ENCODE measurements around the gene ZC3H18. TPM values are rescaled to one million over a fixed set of nuclear protein-coding genes. Genes with fewer than 3 reads are reported as not detected.

ZC3H18 gene
- polyA plus RNA-seq, 1 donor, result 26.0 TPM

DNA sequence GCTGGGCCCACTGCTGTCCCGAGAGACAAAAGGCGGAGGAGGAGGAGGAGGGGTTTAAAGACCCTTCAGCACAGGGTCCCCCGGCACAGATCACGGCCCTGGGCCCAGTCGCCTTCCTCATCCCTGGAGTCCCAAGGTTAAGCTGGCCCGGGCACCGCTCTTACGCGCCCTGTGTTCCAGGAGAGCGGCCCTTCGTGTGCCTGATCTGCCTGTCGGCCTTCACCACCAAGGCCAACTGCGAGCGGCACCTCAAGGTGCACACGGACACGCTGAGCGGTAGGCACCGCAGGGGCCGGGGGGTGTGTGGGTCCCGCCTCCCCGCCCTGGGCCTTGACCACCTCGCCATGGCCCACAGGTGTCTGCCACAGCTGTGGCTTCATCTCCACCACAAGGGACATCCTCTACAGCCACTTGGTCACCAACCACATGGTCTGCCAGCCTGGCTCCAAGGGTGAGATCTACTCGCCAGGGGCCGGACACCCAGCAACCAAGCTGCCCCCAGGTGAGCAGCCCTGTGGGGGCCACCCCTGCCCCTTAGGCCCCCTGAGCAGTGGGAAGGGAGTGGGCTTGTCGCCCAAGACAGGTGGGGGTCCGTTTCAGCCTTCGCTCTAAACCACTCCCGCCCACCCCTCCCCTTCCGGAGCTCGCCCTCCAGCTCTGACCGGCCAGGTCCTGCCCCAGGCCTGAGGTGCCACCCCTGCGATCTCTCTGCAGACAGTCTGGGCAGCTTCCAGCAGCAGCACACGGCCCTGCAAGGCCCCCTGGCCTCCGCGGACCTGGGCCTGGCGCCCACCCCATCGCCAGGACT, 37.6 kb upstream of the ZC3H18 start:
- no peak for DNase-seq (ENCODE audit: low read depth)

GRCh38 chr16:88533381-88533917, 36.8 kb upstream of the ZC3H18 start:
- no peak for DNase-seq (ENCODE audit: low read depth)

- DNase-seq (ENCODE audit: low read depth), result no peak
Measured at GRCh38 chr16:88533932-88534637, 36.1 kb upstream of the ZC3H18 start.

DNA sequence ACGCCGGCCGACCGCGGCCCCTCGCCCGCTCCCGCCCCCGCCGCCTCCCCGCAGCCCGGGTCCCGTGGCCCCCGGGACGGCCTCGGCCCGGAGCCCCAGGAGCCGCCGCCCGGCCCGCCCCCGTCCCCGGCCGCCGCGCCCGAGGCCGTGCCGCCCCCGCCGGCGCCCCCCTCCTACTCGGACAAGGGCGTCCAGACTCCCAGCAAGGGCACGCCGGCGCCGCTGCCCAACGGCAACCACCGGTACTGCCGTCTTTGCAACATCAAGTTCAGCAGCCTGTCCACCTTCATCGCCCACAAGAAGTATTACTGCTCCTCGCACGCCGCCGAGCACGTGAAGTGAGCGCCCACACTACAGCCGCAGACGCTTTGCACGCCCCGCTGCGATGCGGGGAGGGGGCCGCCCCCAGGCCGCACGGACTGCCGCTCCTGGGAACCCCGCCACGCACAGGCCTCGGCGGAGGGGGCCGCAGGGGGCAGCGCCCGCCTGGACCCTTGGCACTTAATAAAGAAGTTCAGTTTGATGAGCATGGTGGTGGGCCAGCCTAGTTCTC, 35.5 kb upstream of the ZC3H18 start:
- no peak for DNase-seq (ENCODE audit: low read depth)

- no peak for DNase-seq (ENCODE audit: low read depth)
Measured at GRCh38 chr16:88535191-88535856, 34.9 kb upstream of the ZC3H18 start.

DNA sequence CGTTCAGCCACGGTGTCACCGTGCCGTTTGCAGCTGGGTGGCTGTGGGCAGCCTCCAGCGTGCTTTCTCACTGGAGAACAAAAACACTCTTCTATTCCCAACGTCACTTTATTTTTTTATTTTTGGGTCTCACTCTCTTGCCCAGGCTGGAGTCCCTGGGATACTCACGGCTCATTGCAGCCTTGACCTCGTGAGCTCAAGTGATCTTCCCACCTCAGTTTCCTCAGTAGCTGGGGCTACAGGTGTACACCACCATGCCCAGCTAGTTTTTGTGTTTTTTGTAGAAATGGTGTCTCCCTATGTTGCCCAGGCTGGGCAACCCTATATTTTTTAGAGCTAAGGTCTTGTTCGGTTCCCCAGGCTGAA, 34.4 kb upstream of the ZC3H18 start:
- no peak for DNase-seq (ENCODE audit: low read depth)

GRCh38 chr16:88536510-88536909, 33.7 kb upstream of the ZC3H18 start:
- DNase-seq (ENCODE audit: low read depth), result no peak

- DNase-seq (ENCODE audit: low read depth), result no peak
Measured at GRCh38 chr16:88536971-88537751, 33.0 kb upstream of the ZC3H18 start.

GRCh38 chr16:88537859-88538258, 32.3 kb upstream of the ZC3H18 start:
- no peak for DNase-seq (ENCODE audit: low read depth)

GRCh38 chr16:88538366-88539060, 31.7 kb upstream of the ZC3H18 start:
- DNase-seq (ENCODE audit: low read depth), result no peak

GRCh38 chr16:88539261-88539651, 30.9 kb upstream of the ZC3H18 start:
- DNase-seq (ENCODE audit: low read depth), result no peak

DNA sequence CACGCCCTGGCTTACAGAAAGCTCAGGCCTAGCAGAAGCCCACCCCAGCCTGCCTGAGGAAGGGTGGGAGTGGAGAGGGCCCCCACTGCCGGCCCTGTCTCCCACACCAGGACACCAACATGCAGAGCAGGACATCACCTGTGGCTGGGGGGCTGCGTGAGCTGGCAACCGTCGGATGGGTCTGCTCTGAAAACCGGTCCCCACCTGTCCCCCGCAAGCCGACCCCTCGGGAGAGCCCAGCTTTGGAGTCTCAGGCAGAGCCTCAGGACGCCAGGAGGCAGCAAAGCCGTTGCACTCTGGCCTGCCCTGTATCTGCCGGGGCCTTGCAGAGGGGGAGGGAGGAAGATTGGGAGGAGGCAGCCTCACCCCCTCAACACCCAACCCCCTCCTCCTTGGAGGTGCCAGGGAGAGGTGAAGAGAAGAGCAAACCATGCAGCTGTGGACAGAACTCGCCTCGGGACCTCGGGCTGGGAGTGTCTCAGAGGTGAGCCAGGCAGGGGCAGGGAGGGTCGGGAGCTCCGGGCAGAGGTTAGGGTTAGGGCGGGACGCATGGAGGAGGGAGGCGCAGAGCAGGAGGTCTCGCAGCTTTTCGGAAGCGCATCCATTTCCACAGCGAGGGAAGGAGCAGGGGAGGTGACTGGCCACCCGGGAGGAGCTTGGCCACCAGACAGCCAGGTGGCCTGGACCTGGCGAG, 30.4 kb upstream of the ZC3H18 start:
- no peak for DNase-seq (ENCODE audit: low read depth)

GRCh38 chr16:88540346-88540977, 29.7 kb upstream of the ZC3H18 start:
- DNase-seq (ENCODE audit: low read depth), result no peak

DNA sequence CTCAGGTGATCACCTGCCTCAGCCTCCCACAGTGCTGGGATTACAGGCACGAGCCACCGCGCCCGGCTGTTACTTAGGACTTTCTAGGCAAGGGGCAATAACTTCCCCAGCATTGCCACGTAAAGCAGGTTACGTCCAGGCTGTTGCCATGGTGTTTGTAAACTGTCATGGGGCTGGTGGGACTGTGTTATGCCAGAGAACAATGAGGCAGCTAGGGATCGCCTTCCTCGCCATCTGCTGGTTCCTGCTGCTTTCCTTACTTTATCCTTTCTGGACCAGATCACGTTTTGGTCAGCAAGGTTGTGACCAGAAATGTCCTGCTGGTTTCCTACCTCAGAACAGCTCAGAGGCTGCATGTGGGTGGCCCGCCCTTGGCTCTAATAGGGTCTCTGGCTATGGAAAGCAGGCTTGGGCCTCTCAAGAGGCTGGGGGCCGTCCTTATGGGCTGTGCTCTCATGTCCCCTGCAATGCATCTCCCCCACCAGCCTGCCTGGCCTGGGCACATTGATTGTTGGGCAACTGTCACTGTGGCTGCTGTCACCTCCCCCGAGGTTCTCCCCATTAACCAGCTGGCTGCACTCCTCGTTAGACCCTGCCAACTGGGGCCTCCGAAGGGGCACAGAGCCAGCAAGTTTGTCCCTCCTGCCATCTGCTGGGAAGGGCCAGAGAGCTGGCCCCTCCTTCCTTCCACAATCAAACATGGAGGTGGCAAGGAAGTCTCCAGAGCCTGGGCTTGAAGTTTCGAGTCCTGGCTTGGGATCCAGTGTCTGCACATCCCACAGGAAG, 28.2 kb upstream of the ZC3H18 start:
- DNase-seq (ENCODE audit: low read depth), result no peak

- no peak for DNase-seq (ENCODE audit: low read depth)
Measured at GRCh38 chr16:88543230-88543813, 26.9 kb upstream of the ZC3H18 start.

DNA sequence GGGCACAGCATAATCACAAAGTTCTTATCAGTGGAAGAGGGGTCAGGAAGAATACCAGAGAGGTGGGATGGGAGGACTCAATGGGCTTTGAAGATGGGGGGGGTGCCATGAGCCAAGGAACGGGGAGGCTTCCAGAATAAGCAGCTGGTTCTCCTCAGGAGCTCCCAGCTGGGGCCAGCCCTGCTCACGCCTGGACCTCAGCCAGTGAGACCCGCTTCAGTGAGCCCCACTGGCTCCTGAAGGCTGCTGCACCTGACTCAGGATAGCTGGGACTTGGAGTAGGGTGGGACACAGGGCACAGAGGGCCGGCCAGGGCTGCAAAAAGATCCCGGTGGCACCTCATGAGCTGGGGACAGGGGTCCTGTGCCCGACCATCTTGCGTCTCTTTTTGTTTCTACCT, 24.4 kb upstream of the ZC3H18 start:
- no peak for DNase-seq (ENCODE audit: low read depth)

GRCh38 chr16:88548131-88548874, 21.9 kb upstream of the ZC3H18 start:
- no peak for DNase-seq (ENCODE audit: low read depth)

GRCh38 chr16:88548985-88549384, 21.2 kb upstream of the ZC3H18 start:
- DNase-seq (ENCODE audit: low read depth), result no peak
